HG02610 (cell line): ENCODE results near the gene ASPHD1.
"Not testable (repeated sequence)": the region's sequence is repeated elsewhere in the genome, so short reads cannot be mapped to it uniquely, and the experiment has no call there.

ENCODE experiments used
- ATAC-seq: cut with Tn5 transposase; IDR thresholded peaks from one replicate; pipeline ENCODE4 v1.9.1; 2021; ENCODE audit warnings: mild to moderate bottlenecking, moderate library complexity; ENCODE audit not compliant: unreplicated experiment

ASPHD1 gene

DNA sequence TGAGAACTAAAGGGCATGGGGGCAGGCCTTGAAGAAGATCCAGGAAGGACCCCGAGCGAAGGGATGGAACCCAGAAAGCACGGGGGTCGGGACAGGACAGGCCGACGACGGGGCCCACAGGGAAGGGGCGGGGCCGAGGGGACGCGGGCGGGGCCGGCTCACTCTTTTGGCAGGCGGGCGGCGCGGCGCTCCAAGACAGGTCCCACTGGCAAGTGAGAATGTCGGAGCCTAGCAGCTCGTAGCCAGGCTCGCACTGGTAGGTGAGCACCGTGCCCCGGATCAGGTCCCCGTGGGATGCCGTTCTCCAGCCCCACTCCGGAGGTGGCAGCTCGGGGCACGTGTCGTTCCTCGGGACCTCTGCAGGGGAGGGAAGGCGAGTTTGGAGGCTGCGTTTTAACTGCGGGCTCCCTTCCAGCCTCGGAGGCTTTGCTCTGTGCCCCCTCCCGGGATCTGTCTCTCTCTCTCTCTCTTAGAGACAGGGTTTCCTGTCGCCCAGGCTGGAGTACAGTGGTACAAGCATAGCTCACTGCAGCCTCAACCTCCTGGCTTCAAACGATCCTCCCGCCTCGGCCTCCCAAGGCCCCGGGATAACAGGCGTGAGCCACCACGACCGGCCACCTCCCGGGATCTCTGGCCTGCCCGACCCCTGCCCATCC is 23.6 kb upstream of the ASPHD1 start:
- ATAC-seq = no peak

DNA sequence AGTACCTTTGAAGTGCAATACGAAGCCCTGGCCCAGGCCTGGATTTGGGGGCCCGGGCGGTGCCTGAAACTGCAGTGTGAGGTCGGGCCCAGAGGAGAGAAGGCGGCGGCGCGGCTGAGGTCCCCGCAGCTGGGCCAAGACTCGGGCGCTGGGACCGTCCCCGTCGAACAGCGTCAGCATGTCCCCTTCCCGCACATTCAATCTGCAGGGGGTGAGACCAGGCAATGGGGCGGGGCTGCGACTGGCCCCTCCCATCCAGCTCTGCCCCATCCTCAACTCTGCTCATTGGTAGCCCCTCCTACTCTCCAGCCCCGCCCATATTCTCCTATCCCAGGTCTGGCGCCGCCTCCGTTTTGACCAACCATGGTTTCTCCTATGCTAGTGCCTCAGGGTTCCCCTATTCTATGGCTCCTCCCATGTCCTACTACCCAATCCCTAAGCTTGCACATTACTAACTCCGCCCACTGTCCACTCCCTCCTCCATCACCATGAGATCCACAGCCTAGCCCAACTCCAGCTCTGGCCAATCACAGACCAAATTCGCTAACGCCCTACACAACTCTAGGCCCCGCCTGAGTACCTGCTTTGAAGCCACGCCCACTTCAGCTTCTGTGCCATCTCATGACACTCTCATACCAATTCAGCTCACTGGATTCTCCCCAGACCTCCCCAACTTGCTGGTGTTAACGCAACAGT is 22.9 kb upstream of the ASPHD1 start:
- no peak for ATAC-seq

GRCh38 chr16:29878172-29878571 is 22.1 kb upstream of the ASPHD1 start:
- ATAC-seq = no peak

DNA sequence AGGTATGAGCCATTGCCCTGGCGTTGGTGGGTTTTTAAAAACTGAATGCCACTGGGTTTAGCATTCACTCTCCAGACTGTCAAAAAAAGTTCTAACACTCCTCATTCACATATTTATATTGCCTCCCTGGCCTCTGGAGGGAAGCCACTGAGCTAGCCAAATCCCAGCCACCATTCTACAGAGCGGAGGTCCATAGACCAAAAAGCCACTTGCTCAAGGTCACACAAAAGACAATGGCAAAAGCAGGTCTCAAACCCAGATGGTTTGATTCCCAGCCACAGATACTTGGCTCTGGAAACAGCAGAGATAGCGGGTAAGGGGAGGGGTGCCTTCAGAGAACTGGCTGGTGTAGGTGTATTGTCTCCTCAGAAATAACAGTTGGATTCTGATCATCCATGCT is 19.2 kb upstream of the ASPHD1 start:
- ATAC-seq = no peak

GRCh38 chr16:29883987-29884386 is 16.3 kb upstream of the ASPHD1 start:
- ATAC-seq = no peak

GRCh38 chr16:29889372-29889771 is 10.9 kb upstream of the ASPHD1 start:
- not testable (repeated sequence) for ATAC-seq

- ATAC-seq = no peak
Measured at GRCh38 chr16:29891525-29892457, 8.5 kb upstream of the ASPHD1 start.

DNA sequence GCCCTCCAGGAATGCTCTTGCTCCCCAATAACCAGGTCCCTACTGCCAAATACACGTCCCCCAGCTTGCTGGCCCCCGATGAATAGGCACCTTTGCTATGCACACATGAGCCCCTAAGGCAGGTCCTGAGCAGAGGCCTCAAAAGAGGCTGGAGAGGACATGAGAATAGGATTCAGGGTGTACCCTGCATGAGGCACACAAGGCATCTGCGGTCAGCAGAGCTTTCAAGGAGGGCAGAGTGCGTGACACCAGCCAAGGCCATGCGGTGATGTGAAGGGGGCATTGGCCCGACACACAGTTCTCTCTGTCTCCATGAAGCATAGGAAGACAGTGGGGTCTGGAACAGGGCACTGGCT is 7.9 kb upstream of the ASPHD1 start:
- ATAC-seq = no peak

- no peak for ATAC-seq
Measured at GRCh38 chr16:29893553-29893952, 6.7 kb upstream of the ASPHD1 start.

DNA sequence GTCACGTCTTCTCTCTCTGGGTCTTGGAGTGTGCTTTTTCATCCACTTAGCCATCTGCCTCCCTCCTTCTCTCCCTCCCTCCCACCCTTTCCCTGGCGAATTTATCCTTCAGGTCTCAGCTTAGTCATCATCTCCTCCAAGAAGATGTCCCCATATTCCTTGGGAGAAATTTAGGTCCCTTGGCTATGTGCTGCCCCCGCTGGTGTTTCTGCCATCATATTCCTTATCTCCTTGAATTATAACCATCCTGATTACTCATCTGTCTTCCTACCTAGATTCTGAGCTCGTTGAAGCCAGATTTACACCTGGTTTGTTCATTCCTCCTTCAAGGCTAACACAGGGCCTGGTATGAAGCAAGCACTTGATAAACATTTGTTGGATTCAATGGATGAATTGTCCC is 5.9 kb upstream of the ASPHD1 start:
- ATAC-seq = no peak

DNA sequence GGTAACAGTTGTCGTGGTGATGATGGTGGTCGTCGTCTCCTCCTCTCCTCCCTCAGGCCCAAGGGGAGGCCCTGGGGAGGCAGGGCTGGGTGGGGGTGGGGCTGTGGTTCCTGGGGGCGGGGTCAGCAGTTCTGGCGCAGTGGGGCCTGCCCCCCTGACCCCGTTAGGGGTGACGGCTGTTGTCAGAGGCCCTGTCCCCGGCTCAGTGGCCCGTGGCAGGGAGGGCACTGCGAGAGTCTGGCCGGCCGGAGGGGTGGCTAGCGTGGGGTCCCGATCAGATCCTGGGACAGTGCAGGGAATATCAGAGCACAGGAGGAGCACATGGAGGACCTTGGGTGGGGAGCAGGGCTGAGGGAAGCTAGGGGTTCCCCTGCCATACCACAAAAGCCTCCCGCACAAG is 3.4 kb upstream of the ASPHD1 start:
- ATAC-seq = no peak

GRCh38 chr16:29897333-29897732 is 3.0 kb upstream of the ASPHD1 start:
- ATAC-seq = no peak

DNA sequence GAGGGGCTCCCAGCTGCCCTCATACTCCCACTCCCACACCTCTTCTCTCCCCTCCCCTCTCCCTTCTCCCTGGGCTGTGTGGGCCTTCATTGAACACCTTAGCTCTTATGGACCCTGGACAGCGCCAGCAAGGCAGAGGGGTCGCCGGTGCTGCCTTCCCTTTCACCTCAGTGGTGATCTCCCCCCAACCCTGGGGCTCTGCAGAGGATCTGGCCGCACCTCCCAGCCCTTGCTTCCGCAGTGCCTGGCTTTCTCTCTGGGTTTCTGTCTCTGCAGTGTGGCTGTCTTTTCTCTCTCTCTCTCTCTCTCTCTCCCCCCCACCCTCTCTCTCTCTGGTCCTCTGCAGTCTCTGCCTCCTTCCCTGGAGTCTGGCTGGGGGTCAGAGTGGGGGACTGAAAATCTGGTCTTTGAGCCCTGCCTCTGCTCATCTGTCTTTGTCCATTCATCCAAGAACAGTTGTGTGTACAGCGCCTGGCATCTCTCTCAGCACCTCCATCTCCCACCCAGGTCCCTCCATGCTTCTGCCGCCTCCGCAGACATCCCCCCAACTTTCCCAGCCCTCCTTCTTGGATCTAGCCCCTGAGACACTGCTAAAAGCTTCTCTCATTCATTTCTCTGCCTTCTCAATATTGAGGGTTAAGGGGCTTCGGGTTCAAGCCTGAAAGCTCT is 2.0 kb upstream of the ASPHD1 start:
- no peak for ATAC-seq

- ATAC-seq = no peak
Measured at GRCh38 chr16:29898804-29899515, 1.3 kb upstream of the ASPHD1 start.

DNA sequence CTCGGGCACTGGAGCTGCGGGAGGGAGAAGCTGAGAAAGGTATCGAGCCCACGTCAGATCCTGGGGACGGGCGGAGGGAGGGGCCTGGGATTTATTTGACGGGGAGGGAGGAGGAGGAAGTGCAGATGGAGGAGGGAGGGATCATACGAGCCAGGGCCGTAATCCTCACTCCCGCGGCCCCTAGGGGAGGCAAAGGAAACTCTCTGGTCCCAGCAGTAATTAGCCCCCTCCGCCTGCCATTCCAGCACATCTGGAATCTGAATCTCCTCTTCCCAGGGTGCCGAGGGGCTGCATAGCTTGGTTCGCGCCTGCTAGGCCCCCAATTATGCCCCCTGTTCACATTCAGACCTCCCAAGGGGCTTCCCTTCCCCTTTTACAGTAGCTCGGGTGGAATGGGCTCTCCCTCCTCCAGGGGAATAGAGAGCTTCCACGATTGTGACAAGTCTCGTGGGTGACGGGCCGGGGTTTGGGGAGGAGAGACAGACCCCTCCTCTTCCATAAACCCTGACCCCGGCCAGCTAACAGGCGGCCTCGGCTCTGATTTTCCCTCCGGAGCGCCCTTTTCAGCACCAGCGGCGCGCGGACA is 679 bp upstream of the ASPHD1 start, which contains the start of gene SEZ6L2:
TSS of gene SEZ6L2 (minus strand) at position 35 of the 586 bp plus-strand sequence. CDS start 531 bp downstream, outside the sequence.
- no peak for ATAC-seq

GRCh38 chr16:29900888-29901606 is 759 bp downstream of the ASPHD1 start:
- ATAC-seq = no peak

- no peak for ATAC-seq
Measured at GRCh38 chr16:29901607-29901945, 1.3 kb downstream of the ASPHD1 start.

DNA sequence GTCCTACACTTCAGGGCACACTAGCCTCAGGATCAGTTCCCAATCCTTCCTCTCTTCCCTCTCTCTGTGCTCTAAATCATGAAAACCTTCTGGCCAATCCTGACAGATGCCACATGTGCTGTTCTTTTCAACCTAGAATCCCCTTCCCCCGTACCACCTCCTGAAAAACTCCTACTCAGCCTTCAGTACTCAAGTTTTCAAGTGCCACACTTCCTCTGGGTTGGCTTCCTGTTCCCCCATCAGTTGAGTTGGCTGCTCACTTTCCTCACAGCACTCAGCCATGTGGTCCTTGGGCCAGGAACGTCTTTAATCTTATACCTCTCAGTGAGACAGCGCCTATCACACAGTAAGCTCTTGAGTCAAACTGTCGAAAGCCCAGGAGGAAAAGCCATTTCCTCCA is 3.3 kb downstream of the ASPHD1 start:
- no peak for ATAC-seq

- no peak for ATAC-seq
Measured at GRCh38 chr16:29904947-29905346, 4.7 kb downstream of the ASPHD1 start.

DNA sequence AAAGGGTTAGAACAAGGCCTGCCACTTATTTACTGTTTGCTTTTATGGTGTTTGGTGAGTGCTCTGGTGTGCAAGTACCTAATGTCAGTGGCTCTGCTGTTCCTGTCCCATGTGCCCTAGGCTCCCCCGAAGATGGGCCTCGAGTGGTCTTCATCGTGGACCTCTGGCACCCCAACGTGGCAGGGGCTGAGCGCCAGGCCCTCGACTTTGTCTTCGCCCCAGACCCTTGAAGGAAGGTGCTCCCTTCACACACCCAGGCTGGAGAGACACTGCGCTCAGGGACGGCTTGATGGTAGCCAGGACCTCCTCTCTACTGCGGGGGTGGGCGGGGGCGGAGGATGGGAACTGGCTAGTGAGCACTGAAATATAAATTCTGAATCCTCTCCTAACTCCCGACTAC is 5.4 kb downstream of the ASPHD1 start:
- no peak for ATAC-seq
